GM19438 (cell line): ENCODE measurements around the gene TRIO.

Experiments used
- ATAC-seq: cut with Tn5 transposase; IDR thresholded peaks from one replicate; pipeline ENCODE4 v1.9.1; 2021; ENCODE audit warnings: low read depth; ENCODE audit not compliant: unreplicated experiment

The TRIO gene

DNA sequence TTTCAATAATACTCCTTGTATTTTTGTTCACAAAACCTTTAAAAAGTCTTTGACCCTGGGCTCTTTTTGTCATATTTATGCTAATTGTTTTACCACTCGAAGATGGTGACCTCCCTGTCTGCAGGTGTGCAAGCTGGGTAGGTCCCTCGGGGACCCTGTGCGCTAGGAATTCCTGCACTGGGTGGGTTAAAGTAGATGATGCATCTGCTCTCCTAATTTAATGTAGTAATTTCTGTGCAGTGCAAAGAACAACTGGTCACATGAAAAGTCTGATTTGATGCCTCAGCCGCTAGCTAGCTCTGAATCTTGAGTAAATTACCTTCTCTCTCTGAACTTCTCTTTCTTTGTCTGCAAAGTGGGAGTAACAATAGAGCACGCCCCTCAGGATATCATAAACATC is 299.4 kb downstream of the TRIO start:
- ATAC-seq: no peak

DNA sequence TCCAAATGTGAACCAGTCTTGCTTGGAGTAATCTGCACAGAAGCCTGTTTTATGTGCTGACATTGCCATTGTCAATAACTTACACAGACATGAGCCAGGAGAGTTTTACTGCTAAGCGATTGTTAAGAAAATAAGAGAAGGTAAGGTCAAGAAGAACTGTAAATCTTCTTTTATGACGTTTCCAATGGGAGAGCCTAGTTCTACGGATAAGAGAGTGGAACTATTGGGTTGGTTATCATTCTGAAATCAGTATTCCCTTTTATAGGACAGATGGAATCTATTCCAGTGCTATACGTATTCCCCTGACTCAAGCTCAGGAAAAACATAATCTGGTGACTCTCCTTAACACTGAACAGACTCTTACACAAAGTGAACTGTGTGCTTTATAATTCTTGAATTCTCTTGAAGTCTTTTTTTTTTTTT is 300.5 kb downstream of the TRIO start:
- no peak for ATAC-seq

GRCh38 chr5:14444161-14444560 is 301.0 kb downstream of the TRIO start:
- ATAC-seq: no peak

GRCh38 chr5:14445013-14445412 is 301.9 kb downstream of the TRIO start:
- ATAC-seq: no peak

- no peak for ATAC-seq
Measured at GRCh38 chr5:14445576-14446290, 302.6 kb downstream of the TRIO start.

GRCh38 chr5:14447958-14448911 is 305.1 kb downstream of the TRIO start:
- ATAC-seq: peak; percentile 57

DNA sequence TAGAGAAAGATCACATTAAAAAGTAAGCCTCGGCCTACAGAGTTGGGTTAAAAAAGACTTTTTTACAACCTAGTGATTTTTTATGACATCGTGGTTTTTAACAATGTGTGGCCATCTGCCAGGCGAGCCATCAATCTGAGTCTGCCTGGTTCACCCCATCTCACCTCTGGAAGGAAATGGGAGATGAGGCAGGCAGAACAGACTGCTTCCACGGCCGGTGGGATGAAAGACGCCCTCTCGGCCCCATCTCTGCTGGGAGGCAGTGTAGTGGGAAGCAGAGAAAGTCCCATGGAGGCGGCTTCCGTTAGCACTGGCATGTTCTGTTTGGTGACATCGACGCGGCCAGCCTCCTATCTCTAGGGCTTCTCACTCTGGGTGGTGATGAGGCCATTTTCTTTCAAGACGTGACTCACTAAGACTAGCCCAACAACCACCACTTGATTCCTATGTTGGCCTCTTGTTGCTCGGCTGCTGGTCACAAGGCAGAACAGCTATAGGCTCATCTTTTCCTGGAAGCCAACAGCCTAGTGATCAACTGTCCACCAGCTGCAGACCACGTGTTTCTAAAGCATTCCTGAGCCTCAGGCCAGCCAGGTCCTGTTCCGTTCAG is 306.0 kb downstream of the TRIO start:
- ATAC-seq: no peak

DNA sequence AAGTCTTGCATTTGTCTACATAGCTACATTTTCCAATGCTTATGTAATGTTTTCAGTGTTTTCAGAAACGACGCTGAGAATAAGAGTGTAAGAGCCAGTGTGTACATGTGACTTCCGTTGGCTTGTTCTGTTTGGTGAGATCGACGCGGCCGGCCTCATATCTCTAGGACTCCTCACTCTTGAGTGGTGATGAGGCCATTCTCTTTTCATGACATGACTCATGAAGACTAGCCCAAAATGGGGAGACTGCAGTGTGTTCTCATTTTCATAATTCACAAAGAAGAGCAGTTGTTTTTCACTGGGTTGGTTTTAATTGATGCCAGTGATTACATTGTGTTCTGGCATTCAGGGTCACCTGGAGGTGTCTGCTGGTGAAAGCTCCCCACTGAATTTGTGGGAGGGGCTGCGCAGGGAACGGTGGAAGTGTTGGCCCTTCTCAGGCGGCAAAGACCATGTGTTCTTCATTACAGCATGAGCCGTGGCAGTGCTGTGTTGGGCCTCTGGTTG is 306.9 kb downstream of the TRIO start:
- no peak for ATAC-seq

DNA sequence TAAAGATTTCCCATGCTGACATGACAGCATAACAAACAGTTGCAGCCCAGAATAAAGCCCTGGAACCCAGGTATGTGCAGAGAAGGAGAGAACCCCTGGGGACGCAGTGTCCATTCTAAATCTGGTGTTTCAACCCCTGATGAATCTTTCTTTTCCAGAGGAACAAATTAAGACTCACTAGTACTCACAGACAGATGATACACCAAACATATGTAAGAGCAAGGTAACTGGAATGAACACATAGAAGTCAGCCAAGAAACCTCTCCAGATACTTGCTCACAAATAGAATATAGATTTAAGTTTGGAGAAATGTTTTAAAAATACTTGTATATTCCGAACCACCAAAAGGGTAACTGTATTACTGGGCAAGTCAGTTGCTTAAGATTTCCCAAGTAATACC is 307.6 kb downstream of the TRIO start:
- no peak for ATAC-seq

- ATAC-seq: no peak
Measured at GRCh38 chr5:14451871-14452270, 308.7 kb downstream of the TRIO start.

GRCh38 chr5:14452685-14453454 is 309.7 kb downstream of the TRIO start:
- ATAC-seq: no peak

DNA sequence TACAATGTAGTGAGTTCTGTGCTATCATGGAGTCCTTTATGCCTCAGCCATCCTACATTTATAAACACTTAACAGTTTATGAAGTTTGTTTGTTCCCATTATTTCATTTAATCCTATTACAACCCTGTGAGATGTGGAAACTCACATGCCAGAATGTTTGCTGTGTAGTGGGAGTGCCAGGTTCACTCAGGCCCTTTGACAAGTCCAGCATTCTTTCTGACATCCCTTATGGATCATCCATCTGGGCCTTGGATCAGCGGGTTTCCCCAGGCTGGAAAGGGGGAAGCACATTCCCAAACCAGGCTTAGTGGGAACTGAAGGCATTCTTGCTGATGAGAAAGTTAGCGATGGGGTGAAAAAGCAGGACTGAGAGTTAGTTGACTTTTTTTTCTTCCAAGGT is 310.3 kb downstream of the TRIO start:
- ATAC-seq: no peak

GRCh38 chr5:14455814-14456321 is 312.7 kb downstream of the TRIO start:
- no peak for ATAC-seq

- ATAC-seq: no peak
Measured at GRCh38 chr5:14457476-14457875, 314.3 kb downstream of the TRIO start.

DNA sequence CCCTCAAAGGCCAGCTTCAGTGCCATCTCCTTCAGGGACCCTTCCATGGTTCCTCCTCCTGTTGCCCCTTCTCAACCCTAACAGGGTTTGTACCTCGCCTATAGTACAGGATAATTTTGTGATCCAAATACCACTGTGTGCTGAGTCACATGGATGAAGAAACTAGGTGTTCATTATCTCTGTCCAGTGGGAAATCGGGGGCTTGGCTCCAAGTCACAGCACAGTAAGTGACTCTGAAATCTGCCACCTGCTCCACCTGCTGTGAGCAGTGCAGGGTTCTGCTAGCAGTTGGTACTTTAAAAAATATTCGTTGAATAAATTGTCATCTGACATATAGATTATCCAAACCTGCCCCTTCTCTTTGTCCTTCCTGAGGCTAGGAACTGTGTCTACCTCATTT is 315.3 kb downstream of the TRIO start:
- ATAC-seq: no peak

DNA sequence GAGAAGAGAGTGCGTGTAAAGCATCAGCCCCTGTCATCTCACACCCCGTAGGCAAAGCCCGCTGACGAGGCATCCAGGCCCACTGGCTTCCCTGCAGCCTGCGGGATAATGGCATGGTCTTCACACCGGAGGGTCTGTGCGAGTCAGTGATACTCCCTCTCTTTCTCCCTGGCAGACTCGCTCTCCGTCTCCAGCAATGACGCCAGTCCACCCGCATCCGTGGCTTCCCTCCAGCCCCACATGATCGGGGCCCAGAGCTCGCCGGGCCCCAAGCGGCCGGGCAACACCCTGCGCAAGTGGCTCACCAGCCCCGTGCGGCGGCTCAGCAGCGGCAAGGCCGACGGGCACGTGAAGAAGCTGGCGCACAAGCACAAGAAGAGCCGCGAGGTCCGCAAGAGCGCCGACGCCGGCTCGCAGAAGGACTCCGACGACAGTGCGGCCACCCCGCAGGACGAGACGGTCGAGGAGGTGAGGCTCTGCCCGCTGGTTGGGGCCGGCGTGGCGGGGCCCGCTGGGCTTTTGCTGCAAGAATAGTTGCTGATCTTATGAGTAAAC is 317.8 kb downstream of the TRIO start:
- ATAC-seq: no peak

- ATAC-seq: no peak
Measured at GRCh38 chr5:14462681-14463080, 319.5 kb downstream of the TRIO start.

GRCh38 chr5:14463629-14464028 is 320.5 kb downstream of the TRIO start:
- ATAC-seq: no peak

GRCh38 chr5:14464096-14464495 is 321.0 kb downstream of the TRIO start:
- ATAC-seq: no peak

GRCh38 chr5:14464671-14465070 is 321.5 kb downstream of the TRIO start:
- ATAC-seq: no peak
